NCI-H748 (cell line): Measurements from ENCODE around the gene PPP2R3A.
"Not testable (repeated sequence)": the region's sequence is repeated elsewhere in the genome, so short reads cannot be mapped to it uniquely, and the experiment has no call there.

ENCODE experiments used
- DNase-seq: peaks from one replicate; lab custom pipeline; 2025; ENCODE audit not compliant: unreplicated experiment; lab: John Stamatoyannopoulos, UW

The PPP2R3A gene

GRCh38 chr3:135965506-135966270 is at the start of gene PPP2R3A:
TSS of gene PPP2R3A (plus strand) at chr3:135965728. CDS start at chr3:136001499, 35,771 bp downstream.
- peak; percentile 89 for DNase-seq

GRCh38 chr3:135916310-135916709 is 49.2 kb upstream of the PPP2R3A start:
- no peak for DNase-seq

- DNase-seq = no peak
Observed at GRCh38 chr3:135917076-135917475, 48.5 kb upstream of the PPP2R3A start.

GRCh38 chr3:135917927-135918597 is 47.5 kb upstream of the PPP2R3A start:
- DNase-seq = no peak

GRCh38 chr3:135918600-135918999 is 46.9 kb upstream of the PPP2R3A start:
- DNase-seq = peak; percentile 6

- no peak for DNase-seq
Observed at GRCh38 chr3:135920275-135920674, 45.3 kb upstream of the PPP2R3A start.

- no peak for DNase-seq
Observed at GRCh38 chr3:135922903-135923250, 42.7 kb upstream of the PPP2R3A start.

GRCh38 chr3:135924506-135924905 is 41.0 kb upstream of the PPP2R3A start:
- DNase-seq = no peak

- DNase-seq = no peak
Observed at GRCh38 chr3:135926664-135927063, 38.9 kb upstream of the PPP2R3A start.

- no peak for DNase-seq
Observed at GRCh38 chr3:135927155-135927554, 38.4 kb upstream of the PPP2R3A start.

GRCh38 chr3:135929670-135930069 is 35.9 kb upstream of the PPP2R3A start:
- no peak for DNase-seq

GRCh38 chr3:135930255-135930654 is 35.3 kb upstream of the PPP2R3A start:
- no peak for DNase-seq

- not testable (repeated sequence) for DNase-seq
Observed at GRCh38 chr3:135935171-135935570, 30.4 kb upstream of the PPP2R3A start.

- DNase-seq = not testable (repeated sequence)
Observed at GRCh38 chr3:135937766-135938165, 27.8 kb upstream of the PPP2R3A start.

- no peak for DNase-seq
Observed at GRCh38 chr3:135944831-135945230, 20.7 kb upstream of the PPP2R3A start.

GRCh38 chr3:135950941-135951340 is 14.6 kb upstream of the PPP2R3A start:
- no peak for DNase-seq

GRCh38 chr3:135964160-135964955 is 1.2 kb upstream of the PPP2R3A start:
- DNase-seq = no peak

- DNase-seq = peak; percentile 60
Observed at GRCh38 chr3:135965129-135965505, 411 bp upstream of the PPP2R3A start.

- DNase-seq = peak; percentile 67
Observed at GRCh38 chr3:135966271-135966961, 888 bp downstream of the PPP2R3A start.

- DNase-seq = no peak
Observed at GRCh38 chr3:135966962-135967274, 1.4 kb downstream of the PPP2R3A start.

- no peak for DNase-seq
Observed at GRCh38 chr3:135967867-135968266, 2.3 kb downstream of the PPP2R3A start.
